ENCODE results near the gene SPZ1.

DNA sequence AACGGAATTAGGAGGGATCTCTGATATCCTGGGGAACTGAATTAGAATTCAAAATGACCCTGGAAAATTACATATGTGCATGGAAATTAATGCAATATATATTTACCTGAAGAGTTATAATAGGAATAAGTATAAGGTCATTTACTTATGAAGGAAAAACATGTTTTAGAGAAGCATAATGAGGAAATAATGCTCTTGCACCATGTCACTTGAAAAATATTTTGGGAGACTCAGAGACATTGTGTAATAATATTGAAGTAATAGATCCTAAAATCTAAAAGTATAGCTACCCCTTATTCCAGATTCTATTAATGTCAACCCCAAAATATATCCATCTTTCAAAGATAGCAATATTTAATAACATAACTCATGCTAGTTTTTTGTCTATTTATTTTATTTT is 28.4 kb downstream of the SPZ1 start:
- TF ChIP-seq POLR2AphosphoS5 (IDR thresholded peaks at IDR 0.05; ENCODE audit: insufficient read depth in 1 of 2, low read depth in 1 of 2) (no peak), POLR2A (IDR thresholded peaks at IDR 0.05) (no peak)

All from vagina (tissue), 2 donors.